GM19324 (cell line): Measurements from ENCODE around the gene PRKG1.

Source experiments
- ATAC-seq: cut with Tn5 transposase; IDR thresholded peaks from one replicate; pipeline ENCODE4 v1.9.1; 2021; ENCODE audit warnings: mild to moderate bottlenecking, moderate library complexity; ENCODE audit not compliant: unreplicated experiment, low FRiP score

The PRKG1 gene

GRCh38 chr10:52250510-52250909 is 1176.2 kb downstream of the PRKG1 start:
- no peak for ATAC-seq

GRCh38 chr10:52252307-52252706 is 1178.0 kb downstream of the PRKG1 start:
- no peak for ATAC-seq

- ATAC-seq, result peak; percentile 99
Measured at GRCh38 chr10:52256832-52257691, 1182.8 kb downstream of the PRKG1 start.

- ATAC-seq, result peak; percentile 73
Measured at GRCh38 chr10:52257692-52258075, 1183.4 kb downstream of the PRKG1 start.

GRCh38 chr10:52258799-52259425 is 1184.6 kb downstream of the PRKG1 start:
- ATAC-seq, result no peak

GRCh38 chr10:52259426-52259812 is 1185.1 kb downstream of the PRKG1 start:
- no peak for ATAC-seq

GRCh38 chr10:52261362-52261761 is 1187.1 kb downstream of the PRKG1 start:
- no peak for ATAC-seq

- ATAC-seq, result no peak
Measured at GRCh38 chr10:52265131-52265926, 1191.0 kb downstream of the PRKG1 start.

- ATAC-seq, result no peak
Measured at GRCh38 chr10:52266858-52267257, 1192.6 kb downstream of the PRKG1 start.

GRCh38 chr10:52268790-52269189 is 1194.5 kb downstream of the PRKG1 start:
- no peak for ATAC-seq

- no peak for ATAC-seq
Measured at GRCh38 chr10:52269233-52269632, 1194.9 kb downstream of the PRKG1 start.

- ATAC-seq, result no peak
Measured at GRCh38 chr10:52276163-52276562, 1201.9 kb downstream of the PRKG1 start.

- no peak for ATAC-seq
Measured at GRCh38 chr10:52276986-52277385, 1202.7 kb downstream of the PRKG1 start.

- ATAC-seq, result no peak
Measured at GRCh38 chr10:52279546-52279945, 1205.3 kb downstream of the PRKG1 start.

- ATAC-seq, result no peak
Measured at GRCh38 chr10:52280051-52280450, 1205.8 kb downstream of the PRKG1 start.

- no peak for ATAC-seq
Measured at GRCh38 chr10:52283174-52283573, 1208.9 kb downstream of the PRKG1 start.

- ATAC-seq, result peak; percentile 71
Measured at GRCh38 chr10:52284416-52285013, 1210.2 kb downstream of the PRKG1 start.

- ATAC-seq, result no peak
Measured at GRCh38 chr10:52287866-52288265, 1213.6 kb downstream of the PRKG1 start.

- no peak for ATAC-seq
Measured at GRCh38 chr10:52297747-52298146, 1223.5 kb downstream of the PRKG1 start.

GRCh38 chr10:52300599-52301277 is 1226.5 kb downstream of the PRKG1 start:
- no peak for ATAC-seq
